Measurements from ENCODE around the gene CC2D2B. TPM values are rescaled to one million over a fixed set of nuclear protein-coding genes. Genes with fewer than 3 reads are reported as not detected.
"Not testable (repeated sequence)": the region's sequence is repeated elsewhere in the genome, so short reads cannot be mapped to it uniquely, and the experiment has no call there.

CC2D2B gene
- total and polyA plus RNA-seq, 4 donors = 0.29 to 5.0 (median 0.72) TPM

DNA sequence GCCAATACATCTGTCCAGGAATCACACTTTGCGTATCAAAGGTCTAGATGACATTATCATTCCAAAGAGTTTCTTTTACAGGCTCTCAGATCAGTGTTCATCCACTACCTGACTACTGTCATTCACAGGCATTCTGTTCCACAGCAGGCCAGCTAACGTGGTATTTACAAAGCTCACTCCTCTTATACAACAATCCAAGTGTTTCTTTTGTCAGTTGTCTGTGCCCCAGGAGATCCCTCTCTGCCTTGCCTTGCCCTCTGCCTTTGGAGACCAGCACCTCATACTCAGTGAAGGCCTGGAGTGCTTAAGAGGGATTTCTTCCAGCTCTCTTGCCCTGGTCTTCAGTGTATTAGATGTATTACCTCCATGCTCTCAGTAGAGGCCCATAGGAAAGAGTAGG lies 34.6 kb upstream of the CC2D2B start:
- DNase-seq = no peak
- peaks cover 5 to 14% (median 6%) of the 10 kb centered on the region in 4 donors for H3K36me3 ChIP-seq (ENCODE audit: control insufficient read depth in 4 of 4, insufficient read depth in 4 of 4, low read length in 4 of 4)
- H3K4me1 ChIP-seq (ENCODE audit: control insufficient read depth in 5 of 5, insufficient read depth in 5 of 5, low read length in 5 of 5) = no peaks in the 10 kb centered on the region
- no peak overlapping the region for H3K9ac ChIP-seq (ENCODE audit: insufficient read depth in 1 of 2, low read length in 2 of 2)
- TF ChIP-seq, protein P1, sequence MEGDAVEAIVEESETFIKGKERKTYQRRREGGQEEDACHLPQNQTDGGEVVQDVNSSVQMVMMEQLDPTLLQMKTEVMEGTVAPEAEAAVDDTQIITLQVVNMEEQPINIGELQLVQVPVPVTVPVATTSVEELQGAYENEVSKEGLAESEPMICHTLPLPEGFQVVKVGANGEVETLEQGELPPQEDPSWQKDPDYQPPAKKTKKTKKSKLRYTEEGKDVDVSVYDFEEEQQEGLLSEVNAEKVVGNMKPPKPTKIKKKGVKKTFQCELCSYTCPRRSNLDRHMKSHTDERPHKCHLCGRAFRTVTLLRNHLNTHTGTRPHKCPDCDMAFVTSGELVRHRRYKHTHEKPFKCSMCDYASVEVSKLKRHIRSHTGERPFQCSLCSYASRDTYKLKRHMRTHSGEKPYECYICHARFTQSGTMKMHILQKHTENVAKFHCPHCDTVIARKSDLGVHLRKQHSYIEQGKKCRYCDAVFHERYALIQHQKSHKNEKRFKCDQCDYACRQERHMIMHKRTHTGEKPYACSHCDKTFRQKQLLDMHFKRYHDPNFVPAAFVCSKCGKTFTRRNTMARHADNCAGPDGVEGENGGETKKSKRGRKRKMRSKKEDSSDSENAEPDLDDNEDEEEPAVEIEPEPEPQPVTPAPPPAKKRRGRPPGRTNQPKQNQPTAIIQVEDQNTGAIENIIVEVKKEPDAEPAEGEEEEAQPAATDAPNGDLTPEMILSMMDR (IDR thresholded peaks at IDR 0.05; ENCODE audit: control extremely low read depth, extremely low read depth) = no peak
- 96 to 99% methylated on average over 2 of the region's 2 CpGs for WGBS, 2 donors
- H3K27ac ChIP-seq (ENCODE audit: low read depth in 1 of 2, low read length in 1 of 2) = no peak overlapping the region
- H3K27me3 ChIP-seq (ENCODE audit: control insufficient read depth in 3 of 3, insufficient read depth in 3 of 3, low read length in 2 of 3) = no peaks in the 10 kb centered on the region
- H3K9me3 ChIP-seq (ENCODE audit: control insufficient read depth in 4 of 4, insufficient read depth in 3 of 4, low read length in 3 of 4) = peaks cover 0 to 4% (median 0%) of the 10 kb centered on the region in 4 donors
- no peak overlapping the region for H3K4me3 ChIP-seq
- ATAC-seq (ENCODE audit: insufficient read depth, low FRiP score) = no peak

DNA sequence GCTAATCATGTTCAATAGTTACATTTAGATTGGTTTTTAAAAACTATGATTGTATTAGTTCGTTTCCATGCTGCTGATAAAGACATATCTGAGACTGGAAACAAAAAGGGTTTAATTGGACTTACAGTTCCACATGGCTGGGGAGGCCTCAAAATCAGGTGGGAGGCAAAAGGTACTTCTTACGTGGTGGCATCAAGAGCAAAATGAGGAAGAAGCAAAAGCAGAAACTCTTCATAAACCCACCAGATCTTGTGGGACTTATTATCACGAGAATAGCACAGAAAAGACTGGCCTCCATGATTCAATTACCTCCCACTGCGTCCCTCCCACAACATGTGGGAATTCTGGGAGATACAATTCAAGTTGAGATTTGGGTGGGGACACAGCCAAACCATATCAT lies 34.1 kb upstream of the CC2D2B start:
- ATAC-seq (ENCODE audit: insufficient read depth, low FRiP score) = no peak
- 80 to 91% methylated on average over 4 of the region's 4 CpGs for WGBS, 2 donors

DNA sequence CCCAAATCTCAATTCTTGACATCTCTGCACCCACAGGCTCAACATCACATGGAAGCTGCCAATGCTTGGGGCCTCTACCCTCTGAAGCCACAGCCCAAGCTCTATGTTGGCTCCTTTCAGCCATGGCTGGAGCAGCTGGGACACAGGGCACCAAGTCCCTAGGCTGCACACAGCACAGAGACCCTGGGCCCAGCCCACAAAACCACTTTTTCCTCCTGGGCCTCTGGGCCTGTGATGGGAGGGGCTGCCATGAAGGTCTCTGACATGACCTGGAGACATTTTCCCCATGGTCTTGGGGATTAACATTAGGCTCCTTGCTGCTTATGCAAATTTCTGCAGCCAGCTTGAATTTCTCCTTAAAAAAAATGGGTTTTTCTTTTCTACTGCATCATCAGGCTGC lies 33.0 kb upstream of the CC2D2B start:
- H3K4me1 ChIP-seq (ENCODE audit: control insufficient read depth in 5 of 5, insufficient read depth in 5 of 5, low read length in 5 of 5); H3K4me3 ChIP-seq; H3K27me3 ChIP-seq (ENCODE audit: control insufficient read depth in 3 of 3, insufficient read depth in 3 of 3, low read length in 2 of 3); H3K9me3 ChIP-seq (ENCODE audit: control insufficient read depth in 4 of 4, insufficient read depth in 3 of 4, low read length in 3 of 4); ATAC-seq (ENCODE audit: insufficient read depth, low FRiP score); H3K27ac ChIP-seq (ENCODE audit: low read depth in 1 of 2, low read length in 1 of 2); DNase-seq; H3K9ac ChIP-seq (ENCODE audit: insufficient read depth in 1 of 2, low read length in 2 of 2): not testable (repeated sequence)
- peaks cover 2 to 14% (median 6%) of the 10 kb centered on the region in 4 donors for H3K36me3 ChIP-seq (ENCODE audit: control insufficient read depth in 4 of 4, insufficient read depth in 4 of 4, low read length in 4 of 4)

More for the DNA sequence above, 34.1 kb upstream of the CC2D2B start:
- H3K36me3 ChIP-seq (ENCODE audit: control insufficient read depth in 4 of 4, insufficient read depth in 4 of 4, low read length in 4 of 4) = peaks cover 2 to 14% (median 6%) of the 10 kb centered on the region in 4 donors
- H3K27me3 ChIP-seq (ENCODE audit: control insufficient read depth in 3 of 3, insufficient read depth in 3 of 3, low read length in 2 of 3) = no peaks in the 10 kb centered on the region
- H3K4me1 ChIP-seq (ENCODE audit: control insufficient read depth in 5 of 5, insufficient read depth in 5 of 5, low read length in 5 of 5) = no peaks in the 10 kb centered on the region
- DNase-seq = no peak
- no peak overlapping the region for H3K9ac ChIP-seq (ENCODE audit: insufficient read depth in 1 of 2, low read length in 2 of 2)
- no peak overlapping the region for H3K4me3 ChIP-seq
- TF ChIP-seq, protein P1 (IDR thresholded peaks at IDR 0.05; ENCODE audit: control extremely low read depth, extremely low read depth) = no peak
- peaks cover 0 to 4% (median 0%) of the 10 kb centered on the region in 4 donors for H3K9me3 ChIP-seq (ENCODE audit: control insufficient read depth in 4 of 4, insufficient read depth in 3 of 4, low read length in 3 of 4)
- no peak overlapping the region for H3K27ac ChIP-seq (ENCODE audit: low read depth in 1 of 2, low read length in 1 of 2)

DNA sequence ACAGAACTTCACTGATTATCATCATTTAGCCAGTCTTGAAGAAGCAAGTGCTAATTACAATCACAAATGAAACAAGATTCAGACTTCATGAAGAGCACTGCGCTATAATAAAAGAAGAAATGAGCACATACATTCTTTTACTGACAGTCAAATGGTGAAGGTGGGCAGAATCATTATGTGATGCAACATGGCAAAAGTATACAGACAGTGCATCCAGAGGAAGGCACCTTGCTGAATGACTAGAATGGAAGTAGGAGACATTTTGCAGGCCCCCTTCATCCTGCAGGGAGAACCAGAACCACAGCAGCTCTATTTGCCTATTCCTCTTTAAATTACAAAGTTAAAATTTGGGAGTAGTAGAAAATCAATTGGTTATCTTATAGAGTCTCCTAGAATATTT lies 31.0 kb upstream of the CC2D2B start:
- WGBS, 2 donors = 96 to 100% methylated on average over 1 of the region's 1 CpG
- ATAC-seq (ENCODE audit: insufficient read depth, low FRiP score) = no peak
- H3K27ac ChIP-seq (ENCODE audit: low read depth in 1 of 2, low read length in 1 of 2) = no peak overlapping the region
- peaks cover 0 to 11% (median 0%) of the 10 kb centered on the region in 5 donors for H3K4me1 ChIP-seq (ENCODE audit: control insufficient read depth in 5 of 5, insufficient read depth in 5 of 5, low read length in 5 of 5)
- no peak for DNase-seq
- H3K4me3 ChIP-seq = no peak overlapping the region
- peaks cover 2 to 11% (median 4%) of the 10 kb centered on the region in 4 donors for H3K36me3 ChIP-seq (ENCODE audit: control insufficient read depth in 4 of 4, insufficient read depth in 4 of 4, low read length in 4 of 4)
- TF ChIP-seq, protein P1 (IDR thresholded peaks at IDR 0.05; ENCODE audit: control extremely low read depth, extremely low read depth) = no peak
- H3K9me3 ChIP-seq (ENCODE audit: control insufficient read depth in 4 of 4, insufficient read depth in 3 of 4, low read length in 3 of 4) = peaks cover 0 to 4% (median 0%) of the 10 kb centered on the region in 4 donors
- no peak overlapping the region for H3K9ac ChIP-seq (ENCODE audit: insufficient read depth in 1 of 2, low read length in 2 of 2)
- no peaks in the 10 kb centered on the region for H3K27me3 ChIP-seq (ENCODE audit: control insufficient read depth in 3 of 3, insufficient read depth in 3 of 3, low read length in 2 of 3)
